Spleen (tissue), 11 donors: ENCODE results near the gene SUPT20H. TPM values are rescaled to one million over a fixed set of nuclear protein-coding genes. Genes with fewer than 3 reads are reported as not detected.

Source experiments
- DNase-seq: peaks from one replicate; pipeline ENCODE4 v3.0.0-alpha.2; 2020
- H3K27ac ChIP-seq, 8 donors: fragments of 200-600 bp; sonication (generic) in 7 of 8; 1 replicate in 4 of 8; 2 replicates in 4 of 8; pipeline versions ENCODE4 v1.5.0 to v1.8.0; 2016 to 2021; ENCODE audit warnings: inconsistent platforms in 4 of 8, mild to moderate bottlenecking in 4 of 8, moderate library complexity in 1 of 8
- H3K27me3 ChIP-seq, 7 donors: fragments of 200-600 bp; sonication (generic) in 6 of 7; replicated peaks in 1 of 7; 1 replicate in 4 of 7; 2 replicates in 3 of 7; pipeline versions ENCODE4 v1.5.0 to v1.8.0; 2016 to 2021; ENCODE audit warnings: inconsistent platforms in 3 of 7, mild to moderate bottlenecking in 1 of 7
- H3K36me3 ChIP-seq, 6 donors: fragments of 200-600 bp; sonication (generic) in 5 of 6; 1 replicate in 4 of 6; 2 replicates in 2 of 6; pipeline versions ENCODE4 v1.5.0 to v1.8.0; 2016 to 2021; ENCODE audit warnings: inconsistent platforms in 2 of 6
- H3K4me1 ChIP-seq, 6 donors: fragments of 200-600 bp; sonication (generic) in 5 of 6; 1 replicate in 3 of 6; 2 replicates in 3 of 6; pipeline versions ENCODE4 v1.5.0 to v1.8.0; 2016 to 2021; ENCODE audit warnings: inconsistent platforms in 3 of 6
- H3K4me3 ChIP-seq, 8 donors: fragments of 200-600 bp; sonication (generic) in 7 of 8; 1 replicate in 4 of 8; 2 replicates in 4 of 8; pipeline versions ENCODE4 v1.5.0 to v1.8.0; 2016 to 2021; ENCODE audit warnings: inconsistent platforms in 4 of 8, mild to moderate bottlenecking in 4 of 8, moderate library complexity in 2 of 8
- H3K9me3 ChIP-seq, 8 donors: fragments of 200-600 bp; sonication (generic) in 7 of 8; 1 replicate in 4 of 8; 2 replicates in 4 of 8; pipeline versions ENCODE4 v1.5.0 to v1.8.0; 2016 to 2021; ENCODE audit warnings: inconsistent platforms in 4 of 8
- POLR2A ChIP-seq, 3 donors: fragments of 450-650 bp; IDR thresholded peaks; one replicate each; pipeline ENCODE4 v1.5.1; 2017; ENCODE audit warnings: antibody characterized with exemption in 3 of 3, mild to moderate bottlenecking in 1 of 3
- POLR2AphosphoS5 ChIP-seq, 3 donors: sonication (generic); formaldehyde crosslinking; IDR thresholded peaks; one replicate each; pipeline ENCODE4 v1.5.1; 2017; ENCODE audit warnings: antibody characterized with exemption in 3 of 3
- WGBS, 5 donors: extraction: QIAGEN DNeasy Blood & Tissue Kit in 3 of 5; methylation state at CpG; one replicate each; pipeline versions ENCODE4 v1.1.5 to v1.1.7; 2013 to 2018; 5-methylcytosine and 5-hydroxymethylcytosine counted together
- intact Hi-C: fragments of 100-400 bp; cut with DNase I; formaldehyde crosslinking; loops from one replicate; pipeline ENCODE4 v1.15.0; 2023; ENCODE audit warnings: low total_unique reads
- polyA plus RNA-seq, 3 donors: library from polyadenylated mRNA; stranded (reverse); fragments of 200-250 nt; gene quantifications; one replicate each; pipeline ENCODE4 v1.2.1, GENCODE V29; 2013
- total RNA-seq, 7 donors: library from RNA; depleted of rRNA in 3 of 7; stranded (reverse); fragments of >200 nt in 3 of 7; fragmentation: NEBNext Ultra II Directional in 4 of 7; extraction: Animal tissue kit (Norgen Biotek cat#: 25700) in 4 of 7; gene quantifications; one replicate each; pipeline versions ENCODE4 v1.1.0 to v1.2.1, GENCODE V29; 2016 to 2021
- TF ChIP-seq, protein P1 (sequence below), 11 experiments: fragments of 200-600 bp in 7 of 11; fragments of 450-650 bp in 4 of 11; sonication (generic) in 4 of 11; IDR thresholded peaks in 8 of 11; conservative IDR thresholded peaks in 3 of 11; 1 replicate in 7 of 11; 2 replicates in 4 of 11; pipeline versions ENCODE4 v1.4.0 to v1.8.0; 2016 to 2021; ENCODE audit warnings: antibody characterized with exemption in 11 of 11, inconsistent platforms in 4 of 11, mild to moderate bottlenecking in 1 of 11
- donor health status: healthy with polysubstance abuse.
- donor health status: DM: no; HTN: no; CAD: no; lungs with moderate emphysema.
- donor health status: DM: no; HTN: no; CAD: no.
- donor health status: Bipolar disorder and iron deficiency.
- donor health status: healthy.
- donor health status: DM: no; HTN: no; CAD: no.
- donor health status: DM: yes; HTN: yes; CAD: no.

The SUPT20H gene
- total and polyA plus RNA-seq, 10 donors: 22.0 to 95.3 (median 64.9) TPM

DNA sequence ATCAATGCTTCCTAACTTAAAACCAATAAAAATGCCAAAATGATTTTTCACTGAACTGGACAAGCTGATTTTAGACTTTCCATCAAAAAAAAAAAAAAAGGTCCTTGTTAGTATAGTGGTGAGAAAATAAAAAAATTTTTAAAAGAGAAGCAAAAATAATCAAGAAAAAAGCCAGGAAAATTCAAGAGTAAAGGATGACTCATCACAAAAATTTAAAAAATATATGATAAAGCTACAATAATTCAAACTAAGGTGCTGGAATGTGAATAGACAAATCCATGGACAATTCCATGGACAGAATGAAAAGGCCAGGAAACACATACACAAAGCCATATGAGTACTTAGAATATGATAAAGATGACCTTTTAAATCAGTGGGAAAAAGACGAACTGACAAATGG lies 86.5 kb downstream of the SUPT20H start:
- TF ChIP-seq POLR2AphosphoS5 (IDR thresholded peaks at IDR 0.05) (no peak), POLR2A (IDR thresholded peaks at IDR 0.05) (no peak)
- TF ChIP-seq, protein P1, sequence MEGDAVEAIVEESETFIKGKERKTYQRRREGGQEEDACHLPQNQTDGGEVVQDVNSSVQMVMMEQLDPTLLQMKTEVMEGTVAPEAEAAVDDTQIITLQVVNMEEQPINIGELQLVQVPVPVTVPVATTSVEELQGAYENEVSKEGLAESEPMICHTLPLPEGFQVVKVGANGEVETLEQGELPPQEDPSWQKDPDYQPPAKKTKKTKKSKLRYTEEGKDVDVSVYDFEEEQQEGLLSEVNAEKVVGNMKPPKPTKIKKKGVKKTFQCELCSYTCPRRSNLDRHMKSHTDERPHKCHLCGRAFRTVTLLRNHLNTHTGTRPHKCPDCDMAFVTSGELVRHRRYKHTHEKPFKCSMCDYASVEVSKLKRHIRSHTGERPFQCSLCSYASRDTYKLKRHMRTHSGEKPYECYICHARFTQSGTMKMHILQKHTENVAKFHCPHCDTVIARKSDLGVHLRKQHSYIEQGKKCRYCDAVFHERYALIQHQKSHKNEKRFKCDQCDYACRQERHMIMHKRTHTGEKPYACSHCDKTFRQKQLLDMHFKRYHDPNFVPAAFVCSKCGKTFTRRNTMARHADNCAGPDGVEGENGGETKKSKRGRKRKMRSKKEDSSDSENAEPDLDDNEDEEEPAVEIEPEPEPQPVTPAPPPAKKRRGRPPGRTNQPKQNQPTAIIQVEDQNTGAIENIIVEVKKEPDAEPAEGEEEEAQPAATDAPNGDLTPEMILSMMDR (IDR thresholded peaks at IDR 0.05 in 8 of 11, conservative IDR thresholded peaks at IDR 0.05 in 3 of 11): no peak
- intact Hi-C loops: no loop called here
- peaks cover 0 to 14% (median 11%) of the 10 kb centered on the region in 8 donors for H3K9me3 ChIP-seq
- H3K4me3 ChIP-seq: no peak overlapping the region
- H3K36me3 ChIP-seq: peaks cover 0 to 85% (median 48%) of the 10 kb centered on the region in 6 donors
- WGBS, 5 donors: 92 to 100% (median 98%) methylated on average over 1 of the region's 1 CpG
- DNase-seq: no peak
- peaks cover 0 to 12% (median 5%) of the 10 kb centered on the region in 6 donors for H3K4me1 ChIP-seq
- H3K27me3 ChIP-seq: no peaks in the 10 kb centered on the region
- H3K27ac ChIP-seq: no peak overlapping the region

DNA sequence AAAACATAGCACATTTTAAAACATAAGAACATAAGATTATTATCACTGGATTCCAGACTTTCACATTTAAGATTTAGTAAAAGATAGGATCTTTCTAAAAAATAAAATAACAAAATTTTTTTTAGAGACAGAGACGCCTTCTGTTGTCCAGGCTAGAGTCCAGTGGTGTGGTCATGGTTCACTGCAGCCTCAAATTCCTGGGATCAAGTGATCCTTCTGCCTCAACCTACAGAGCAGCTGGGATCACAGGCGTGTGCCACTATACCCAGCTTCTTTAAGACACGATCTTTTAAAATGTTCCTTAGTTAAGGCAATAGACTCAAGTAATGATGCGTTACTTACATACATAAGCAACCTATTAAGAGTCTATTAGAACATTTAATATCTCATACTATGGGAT lies 93.1 kb downstream of the SUPT20H start:
- Histone ChIP-seq H3K9me3 (no peaks in the 10 kb centered on the region), H3K36me3 (peaks cover 0 to 100% (median 74%) of the 10 kb centered on the region in 6 donors), H3K4me3 (no peak overlapping the region), H3K27me3 (no peaks in the 10 kb centered on the region), H3K4me1 (no peaks in the 10 kb centered on the region), H3K27ac (no peak overlapping the region)
- intact Hi-C loops: no loop called here
- DNase-seq: no peak
- TF ChIP-seq POLR2AphosphoS5 (IDR thresholded peaks at IDR 0.05) (no peak), POLR2A (IDR thresholded peaks at IDR 0.05) (no peak)
- TF ChIP-seq, protein P1 (IDR thresholded peaks at IDR 0.05 in 8 of 11, conservative IDR thresholded peaks at IDR 0.05 in 3 of 11): no peak
- 93 to 98% (median 97%) methylated on average over 4 of the region's 4 CpGs for WGBS, 5 donors

DNA sequence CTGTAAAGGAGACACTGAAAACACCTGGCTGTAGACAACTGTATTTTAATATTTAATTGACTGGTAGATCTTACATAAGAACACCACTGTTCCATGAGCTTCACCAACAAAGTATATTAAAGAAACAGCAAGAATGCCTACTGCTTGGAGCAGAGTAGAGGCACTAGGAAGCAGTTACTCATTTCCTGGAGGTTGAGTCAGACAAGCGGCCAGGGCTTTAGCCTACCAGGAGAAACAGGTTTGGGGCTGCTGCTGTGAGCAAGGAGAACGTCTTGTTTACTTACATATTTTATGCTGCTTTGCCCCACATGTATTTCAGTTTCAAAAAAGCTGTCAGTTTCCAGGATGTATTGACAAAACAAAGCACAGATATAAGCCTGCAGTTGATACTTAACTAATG lies 93.7 kb downstream of the SUPT20H start:
- 70 to 92% (median 89%) methylated on average over 2 of the region's 2 CpGs for WGBS, 5 donors
- no peak for DNase-seq
- no peaks in the 10 kb centered on the region for H3K4me1 ChIP-seq
- H3K27me3 ChIP-seq: no peaks in the 10 kb centered on the region
- intact Hi-C loops: no loop called here
- peaks cover 0 to 100% (median 73%) of the 10 kb centered on the region in 6 donors for H3K36me3 ChIP-seq
- H3K27ac ChIP-seq: no peak overlapping the region
- TF ChIP-seq, protein P1 (IDR thresholded peaks at IDR 0.05 in 8 of 11, conservative IDR thresholded peaks at IDR 0.05 in 3 of 11): no peak
- TF ChIP-seq POLR2A (IDR thresholded peaks at IDR 0.05) (no peak), POLR2AphosphoS5 (IDR thresholded peaks at IDR 0.05) (no peak)
- no peak overlapping the region for H3K4me3 ChIP-seq
- H3K9me3 ChIP-seq: no peaks in the 10 kb centered on the region

DNA sequence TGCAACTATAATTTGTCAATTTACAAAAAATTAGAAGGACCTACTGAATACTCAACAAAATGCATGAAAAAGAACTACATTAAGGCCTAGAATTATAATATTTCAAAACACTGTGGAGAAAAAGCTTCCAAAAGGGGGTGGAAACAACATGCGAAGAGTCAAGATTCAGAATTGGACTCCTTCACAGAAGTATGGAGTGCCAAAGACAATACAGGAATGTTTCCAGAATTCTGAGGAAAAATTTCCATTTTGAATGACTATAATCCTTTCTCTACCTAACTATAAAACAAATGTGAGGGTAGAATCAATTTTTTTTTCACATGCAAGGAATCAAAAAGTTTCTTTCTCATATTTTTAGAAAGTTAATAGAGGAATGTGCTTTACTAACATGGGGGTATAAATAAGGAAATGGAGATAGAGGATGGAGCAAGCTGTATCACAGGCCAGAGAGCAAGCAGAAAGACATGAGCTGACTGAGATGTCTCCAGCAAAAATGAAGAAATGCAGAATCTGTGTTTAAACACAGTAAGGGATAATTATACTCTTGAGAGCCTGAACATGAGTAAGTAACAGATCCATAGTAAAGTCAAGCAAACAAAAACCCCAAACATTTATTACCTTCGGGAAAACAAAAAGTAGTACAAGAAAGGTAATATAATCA lies 99.9 kb downstream of the SUPT20H start:
- Histone ChIP-seq H3K27ac (no peak overlapping the region), H3K9me3 (no peaks in the 10 kb centered on the region), H3K36me3 (peaks cover 0 to 98% (median 36%) of the 10 kb centered on the region in 6 donors), H3K27me3 (no peaks in the 10 kb centered on the region), H3K4me3 (no peak overlapping the region), H3K4me1 (no peaks in the 10 kb centered on the region)
- 92 to 99% (median 98%) methylated on average over 2 of the region's 2 CpGs for WGBS, 5 donors
- intact Hi-C loops: no loop called here
- TF ChIP-seq POLR2A (IDR thresholded peaks at IDR 0.05): no peak
- TF ChIP-seq, protein P1 (IDR thresholded peaks at IDR 0.05 in 8 of 11, conservative IDR thresholded peaks at IDR 0.05 in 3 of 11): no peak
- TF ChIP-seq POLR2AphosphoS5 (IDR thresholded peaks at IDR 0.05): no peak
- DNase-seq: no peak
